LoVo (cell line): ENCODE data around the gene MYO9B.

ENCODE experiments used
- DNase-seq: peaks from one replicate; pipeline ENCODE4 v3.0.0-alpha.2; 2016; ENCODE audit warnings: low spot score

MYO9B gene

GRCh38 chr19:17060802-17061201, 14.8 kb upstream of the MYO9B start:
- DNase-seq, result no peak

- no peak for DNase-seq
Observed at GRCh38 chr19:17061205-17061604, 14.4 kb upstream of the MYO9B start.

GRCh38 chr19:17061691-17062090, 13.9 kb upstream of the MYO9B start:
- peak; percentile 45 for DNase-seq

GRCh38 chr19:17063428-17063827, 12.1 kb upstream of the MYO9B start:
- DNase-seq, result no peak

GRCh38 chr19:17069193-17069592, 6.4 kb upstream of the MYO9B start:
- no peak for DNase-seq

GRCh38 chr19:17070421-17070820, 5.2 kb upstream of the MYO9B start:
- no peak for DNase-seq

- no peak for DNase-seq
Observed at GRCh38 chr19:17070912-17071311, 4.7 kb upstream of the MYO9B start.

GRCh38 chr19:17073869-17074633, 1.5 kb upstream of the MYO9B start:
- no peak for DNase-seq

- no peak for DNase-seq
Observed at GRCh38 chr19:17074634-17075034, 943 bp upstream of the MYO9B start.

- DNase-seq, result peak; percentile 17
Observed at GRCh38 chr19:17075864-17076542, 426 bp downstream of the MYO9B start.

- DNase-seq, result no peak
Observed at GRCh38 chr19:17076543-17076991, 990 bp downstream of the MYO9B start.

GRCh38 chr19:17077447-17078028, 2.0 kb downstream of the MYO9B start:
- no peak for DNase-seq

- no peak for DNase-seq
Observed at GRCh38 chr19:17078036-17078919, 2.7 kb downstream of the MYO9B start.

- DNase-seq, result no peak
Observed at GRCh38 chr19:17078920-17079709, 3.5 kb downstream of the MYO9B start.

- DNase-seq, result no peak
Observed at GRCh38 chr19:17079710-17080439, 4.3 kb downstream of the MYO9B start.

- no peak for DNase-seq
Observed at GRCh38 chr19:17080440-17080801, 4.8 kb downstream of the MYO9B start.

- DNase-seq, result no peak
Observed at GRCh38 chr19:17081672-17082630, 6.4 kb downstream of the MYO9B start.

GRCh38 chr19:17086120-17086519, 10.5 kb downstream of the MYO9B start:
- no peak for DNase-seq

- DNase-seq, result no peak
Observed at GRCh38 chr19:17086834-17087233, 11.3 kb downstream of the MYO9B start.

- no peak for DNase-seq
Observed at GRCh38 chr19:17088552-17088951, 13.0 kb downstream of the MYO9B start.
